T-helper 17 cell (primary cell): ENCODE measurements around the gene ZNF415. TPM values are rescaled to one million over a fixed set of nuclear protein-coding genes. Genes with fewer than 3 reads are reported as not detected.
A peak's percentile ranks its signal among the peaks of the same experiment; 100 is the strongest.

Experiments used
- ATAC-seq: fragments of 150-1000 bp; cut with Tn5 transposase; 2 replicates; pipeline ENCODE4 v1.10.0; 2021; ENCODE audit warnings: mild to moderate bottlenecking, moderate library complexity
- DNase-seq, 3 donors: peaks; one replicate each; pipeline versions ENCODE4 v3.0.0 to v3.0.0-alpha.2; 2020 to 2021
- H3K9me3 ChIP-seq: one replicate; pipeline ENCODE4 v1.7.0; 2013; ENCODE audit warnings: low read length, mild to moderate bottlenecking; ENCODE audit not compliant: control insufficient read depth, poor library complexity, severe bottlenecking
- H3K27ac Mint-ChIP-seq: one replicate; pipeline ENCODE4 v1.8.0; 2022; ENCODE audit warnings: mild to moderate bottlenecking, moderate library complexity, mixed read lengths
- H3K27me3 Mint-ChIP-seq: one replicate; pipeline ENCODE4 v1.8.0; 2022; ENCODE audit warnings: mixed read lengths
- H3K36me3 Mint-ChIP-seq: one replicate; pipeline ENCODE4 v1.8.0; 2022; ENCODE audit warnings: low read depth, mixed read lengths
- H3K4me1 Mint-ChIP-seq: one replicate; pipeline ENCODE4 v1.8.0; 2022; ENCODE audit warnings: mild to moderate bottlenecking, mixed read lengths
- H3K4me3 Mint-ChIP-seq: one replicate; pipeline ENCODE4 v1.8.0; 2022; ENCODE audit warnings: mild to moderate bottlenecking, moderate library complexity, mixed read lengths
- total RNA-seq, 4 donors: library from RNA in 2 of 4; stranded (reverse) in 2 of 4; gene quantifications; one replicate each; pipeline ENCODE4 v1.2.3 and lab custom pipeline; 2022 to 2026

ZNF415 gene
- under 1 TPM in 1 of 2 donors, not detected in 1; 0.62 TPM for total RNA-seq
- total RNA-seq (lab: John Stamatoyannopoulos, UW) = 0.08 to 0.23 reads per million in 2 donors

DNA sequence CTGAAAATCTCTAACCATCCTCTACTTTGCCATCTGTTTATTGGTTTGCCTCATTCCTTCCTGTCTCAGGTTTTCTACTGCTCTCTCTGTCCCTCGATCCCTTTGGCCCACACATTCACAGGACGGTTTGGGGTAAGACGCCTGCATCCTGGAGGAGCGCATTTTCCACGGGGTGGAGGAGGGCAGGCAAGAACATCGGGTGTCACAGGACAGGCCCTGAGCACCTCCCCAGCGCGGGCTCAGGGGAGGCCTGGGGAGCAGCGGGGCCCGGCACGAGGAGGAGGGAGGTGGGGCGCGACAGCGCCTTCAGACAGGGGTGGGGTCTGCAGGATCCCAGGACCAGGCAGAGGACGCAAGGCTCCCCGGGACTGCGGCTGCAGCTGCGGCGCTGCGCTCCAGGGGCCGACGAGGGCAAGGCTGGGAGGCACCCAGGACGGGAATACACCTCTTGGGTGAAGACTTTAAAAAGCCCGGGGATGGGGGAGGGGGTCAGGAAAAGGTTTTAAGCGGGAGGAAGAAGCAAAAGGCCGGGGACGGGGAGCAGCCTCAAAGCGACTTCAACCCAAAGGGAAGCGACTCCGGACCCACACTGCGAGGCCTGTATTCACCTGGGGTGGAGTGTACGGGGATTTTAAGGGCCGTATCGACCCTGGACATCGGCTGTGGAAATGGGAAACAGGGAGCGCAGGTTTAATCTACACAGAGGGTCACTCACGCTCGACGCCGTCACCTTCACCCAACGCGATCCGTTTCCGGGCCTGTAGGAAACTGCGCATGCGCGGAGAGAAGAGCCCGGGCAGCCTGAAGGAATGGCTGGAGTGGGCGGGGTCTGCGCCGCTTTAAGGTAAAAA lies at the start of gene ZNF415:
ZNF415 (minus strand) TSS at position 770 of the 851 bp plus-strand sequence. CDS start 10,234 bp downstream, outside the sequence.
- DNase-seq (peak in 1 of 3 donors; percentile 15), ATAC-seq (peak; percentile 53)
- no peaks in the 10 kb centered on the region for H3K9me3 ChIP-seq
- Mint-ChIP-seq H3K27me3 (no peaks in the 10 kb centered on the region), H3K4me3 (peak within 1 kb of the TSS; percentile 25), H3K4me1 (no peaks in the 10 kb centered on the region), H3K27ac (no peak within 1 kb of the TSS), H3K36me3 (peaks cover 4% of the 10 kb centered on the region)

GRCh38 chr19:53182202-53182601 lies 49.5 kb upstream of the ZNF415 start:
- no peaks in the 10 kb centered on the region for H3K9me3 ChIP-seq
- Mint-ChIP-seq H3K4me3 (no peak overlapping the region), H3K4me1 (no peaks in the 10 kb centered on the region), H3K27me3 (no peaks in the 10 kb centered on the region), H3K36me3 (peaks cover 4% of the 10 kb centered on the region), H3K27ac (no peak overlapping the region)
- DNase-seq (no peak), ATAC-seq (no peak)

GRCh38 chr19:53177986-53178385 lies 45.3 kb upstream of the ZNF415 start:
- DNase-seq (no peak), ATAC-seq (no peak)
- Mint-ChIP-seq H3K4me1 (no peaks in the 10 kb centered on the region), H3K36me3 (peaks cover 2% of the 10 kb centered on the region), H3K27me3 (no peaks in the 10 kb centered on the region), H3K27ac (no peak overlapping the region), H3K4me3 (no peak overlapping the region)
- H3K9me3 ChIP-seq = no peaks in the 10 kb centered on the region

- H3K4me3 Mint-ChIP-seq = no peak overlapping the region
- H3K9me3 ChIP-seq = no peaks in the 10 kb centered on the region
- no peak overlapping the region for H3K27ac Mint-ChIP-seq
- DNase-seq (no peak), ATAC-seq (no peak)
- no peaks in the 10 kb centered on the region for H3K27me3 Mint-ChIP-seq
- H3K4me1 Mint-ChIP-seq = no peaks in the 10 kb centered on the region
- H3K36me3 Mint-ChIP-seq = peaks cover 2% of the 10 kb centered on the region
Observed at GRCh38 chr19:53172889-53173288, 40.2 kb upstream of the ZNF415 start.

DNA sequence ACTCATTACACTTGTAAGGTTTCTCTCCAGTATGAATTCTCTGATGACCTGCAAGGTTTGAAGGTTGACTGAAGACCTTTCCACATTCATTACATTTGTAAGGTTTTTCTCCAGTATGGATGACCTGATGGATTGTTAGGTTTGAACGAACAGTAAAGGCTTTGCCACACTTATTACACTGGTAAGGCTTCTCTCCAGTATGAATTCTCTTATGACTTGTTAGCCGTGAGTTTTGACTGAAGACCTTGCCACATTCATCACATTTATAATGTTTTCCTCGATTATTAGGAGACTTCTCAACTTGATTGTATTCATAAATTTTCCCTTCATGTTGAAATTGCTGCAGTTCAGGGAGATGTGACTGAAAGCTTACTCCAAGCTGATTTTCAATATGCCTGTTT lies 33.0 kb upstream of the ZNF415 start:
- DNase-seq (no peak), ATAC-seq (no peak)
- H3K36me3 Mint-ChIP-seq = no peaks in the 10 kb centered on the region
- no peak overlapping the region for H3K27ac Mint-ChIP-seq
- H3K9me3 ChIP-seq = peaks cover 7% of the 10 kb centered on the region
- no peaks in the 10 kb centered on the region for H3K4me1 Mint-ChIP-seq
- no peak overlapping the region for H3K4me3 Mint-ChIP-seq
- H3K27me3 Mint-ChIP-seq = no peaks in the 10 kb centered on the region

GRCh38 chr19:53161123-53161522 lies 28.4 kb upstream of the ZNF415 start:
- Mint-ChIP-seq H3K4me1 (peaks cover 3% of the 10 kb centered on the region), H3K36me3 (no peaks in the 10 kb centered on the region), H3K27ac (no peak overlapping the region), H3K4me3 (no peak overlapping the region), H3K27me3 (no peaks in the 10 kb centered on the region)
- no peak for ATAC-seq
- peaks cover 6% of the 10 kb centered on the region for H3K9me3 ChIP-seq
- no peak for DNase-seq

GRCh38 chr19:53160350-53160749 lies 27.6 kb upstream of the ZNF415 start:
- Mint-ChIP-seq H3K27me3 (no peaks in the 10 kb centered on the region), H3K4me3 (no peak overlapping the region), H3K4me1 (peaks cover 3% of the 10 kb centered on the region), H3K27ac (no peak overlapping the region), H3K36me3 (no peaks in the 10 kb centered on the region)
- H3K9me3 ChIP-seq = peaks cover 3% of the 10 kb centered on the region
- ATAC-seq = no peak
- DNase-seq = no peak

- Mint-ChIP-seq H3K36me3 (peaks cover 2% of the 10 kb centered on the region), H3K27me3 (no peaks in the 10 kb centered on the region), H3K4me3 (peak overlapping the region; percentile 9), H3K27ac (peak overlapping the region; percentile 6), H3K4me1 (peaks cover 3% of the 10 kb centered on the region)
- ATAC-seq (peak; percentile 47), DNase-seq (peak; percentile 9 to 17 (median 16))
- H3K9me3 ChIP-seq = peaks cover 3% of the 10 kb centered on the region
Observed at GRCh38 chr19:53158119-53158656, 25.5 kb upstream of the ZNF415 start.

DNA sequence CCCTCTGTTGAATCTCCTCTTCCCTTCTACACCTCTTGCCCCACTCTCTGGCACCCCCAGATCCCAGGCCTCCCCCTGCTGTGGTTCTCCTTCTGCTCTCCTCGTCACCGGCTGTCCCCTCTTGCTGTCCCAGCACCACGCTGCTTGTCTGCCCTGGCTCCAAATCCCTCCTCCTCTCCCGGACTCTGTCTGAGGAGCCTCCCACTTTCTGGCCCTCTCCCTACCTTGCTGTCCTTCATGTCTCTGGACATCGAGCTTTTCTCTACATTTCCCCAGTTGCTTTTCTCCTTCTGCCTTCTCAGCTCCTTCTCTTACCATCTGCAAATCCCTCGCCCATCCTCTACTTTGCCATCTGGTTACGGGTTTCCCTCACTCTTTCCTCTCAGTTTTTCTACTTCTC lies 24.9 kb upstream of the ZNF415 start:
- H3K9me3 ChIP-seq = peaks cover 3% of the 10 kb centered on the region
- Mint-ChIP-seq H3K4me1 (peaks cover 3% of the 10 kb centered on the region), H3K27me3 (no peaks in the 10 kb centered on the region), H3K36me3 (peaks cover 2% of the 10 kb centered on the region), H3K4me3 (peak overlapping the region; percentile 9), H3K27ac (no peak overlapping the region)
- ATAC-seq (no peak), DNase-seq (no peak)

DNA sequence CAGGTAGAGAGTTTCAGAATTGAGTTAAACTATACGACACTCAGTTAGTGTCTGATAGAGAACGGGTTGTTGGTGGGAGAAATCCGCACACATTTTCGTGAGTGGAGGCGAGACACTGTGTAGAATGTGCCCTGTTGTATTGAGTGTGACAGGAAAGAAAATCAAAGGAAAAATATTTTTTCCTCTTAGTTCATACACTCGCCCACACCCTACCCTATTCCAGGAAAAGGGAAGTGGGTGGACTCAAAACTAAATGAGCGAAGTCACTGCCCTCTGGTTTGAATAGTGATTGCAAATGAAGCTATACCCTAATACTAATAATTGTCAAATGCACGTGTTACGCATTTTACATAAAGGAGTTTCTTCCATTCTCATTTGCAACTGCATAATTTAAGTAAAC lies 24.1 kb upstream of the ZNF415 start:
- H3K9me3 ChIP-seq = peaks cover 3% of the 10 kb centered on the region

DNA sequence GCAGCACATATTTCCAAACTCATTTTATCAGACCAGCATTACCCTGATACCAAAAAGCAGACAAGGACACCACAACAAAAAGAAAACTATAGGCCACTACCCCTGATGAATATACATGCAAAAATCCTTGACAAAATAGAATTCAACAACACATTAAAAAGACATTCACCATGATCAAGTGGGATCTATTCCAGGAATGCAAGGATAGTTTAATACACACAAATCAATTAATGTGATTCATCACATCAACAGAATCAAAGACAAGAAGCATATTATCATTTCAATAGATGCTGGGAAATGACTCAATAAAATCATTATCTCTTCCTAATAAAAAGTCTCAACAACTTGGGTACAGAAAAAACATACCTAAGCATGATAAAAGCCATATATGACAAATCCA lies 14.9 kb upstream of the ZNF415 start:
- H3K4me1 Mint-ChIP-seq = no peaks in the 10 kb centered on the region
- no peak for DNase-seq
- H3K9me3 ChIP-seq = peaks cover 23% of the 10 kb centered on the region
- H3K27me3 Mint-ChIP-seq = no peaks in the 10 kb centered on the region
- H3K4me3 Mint-ChIP-seq = no peak overlapping the region
- H3K36me3 Mint-ChIP-seq = peaks cover 3% of the 10 kb centered on the region
- no peak overlapping the region for H3K27ac Mint-ChIP-seq
- no peak for ATAC-seq

More for the DNA sequence above, 24.1 kb upstream of the ZNF415 start:
- Mint-ChIP-seq H3K4me1 (peaks cover 3% of the 10 kb centered on the region), H3K36me3 (peaks cover 2% of the 10 kb centered on the region), H3K27me3 (no peaks in the 10 kb centered on the region), H3K4me3 (peak overlapping the region; percentile 9), H3K27ac (no peak overlapping the region)
- DNase-seq (no peak), ATAC-seq (no peak)

DNA sequence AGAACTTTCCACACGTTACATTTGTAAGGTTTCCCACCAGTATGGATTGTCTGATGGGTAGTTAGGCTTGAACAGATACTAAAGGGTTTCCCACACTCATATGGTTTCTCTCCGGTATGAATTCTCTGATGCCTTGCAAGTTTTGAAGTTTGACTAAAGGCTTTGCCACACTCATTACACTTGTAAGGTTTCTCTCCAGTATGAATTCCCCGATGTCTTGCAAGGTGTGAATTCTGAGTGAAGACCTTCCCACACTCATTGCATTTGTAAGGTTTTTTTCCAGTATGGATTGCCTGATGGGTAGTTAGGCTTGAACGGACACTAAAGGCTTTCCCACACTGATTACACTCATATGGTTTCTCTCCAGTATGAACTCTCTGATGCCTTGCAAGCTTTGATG lies 7.6 kb upstream of the ZNF415 start:
- Mint-ChIP-seq H3K27ac (no peak overlapping the region), H3K36me3 (no peaks in the 10 kb centered on the region), H3K4me1 (no peaks in the 10 kb centered on the region), H3K4me3 (no peak overlapping the region), H3K27me3 (no peaks in the 10 kb centered on the region)
- peaks cover 34% of the 10 kb centered on the region for H3K9me3 ChIP-seq
- ATAC-seq (no peak), DNase-seq (no peak)

DNA sequence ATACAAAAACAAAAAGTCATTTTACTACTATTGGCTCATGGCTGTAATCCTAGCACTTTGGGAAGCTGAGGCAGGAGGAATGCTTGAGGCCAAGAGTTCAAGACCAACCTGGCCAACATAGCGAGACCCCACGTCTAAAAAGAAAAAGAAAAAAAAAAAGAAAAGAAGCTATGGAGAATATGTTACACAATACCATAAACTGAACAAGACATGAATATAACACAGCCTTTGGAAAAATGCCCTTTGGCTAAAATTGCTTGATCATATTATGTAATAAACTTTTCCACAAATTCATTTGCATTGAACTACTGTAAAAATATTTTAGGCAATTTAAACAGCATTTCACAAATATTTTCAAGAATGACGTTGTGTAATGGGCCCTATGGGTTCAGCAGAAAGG lies 3.7 kb upstream of the ZNF415 start:
- DNase-seq = no peak
- no peaks in the 10 kb centered on the region for H3K4me1 Mint-ChIP-seq
- H3K9me3 ChIP-seq = peaks cover 17% of the 10 kb centered on the region
- peaks cover 4% of the 10 kb centered on the region for H3K36me3 Mint-ChIP-seq
- H3K27me3 Mint-ChIP-seq = no peaks in the 10 kb centered on the region
- no peak overlapping the region for H3K27ac Mint-ChIP-seq
- H3K4me3 Mint-ChIP-seq = no peak overlapping the region
- no peak for ATAC-seq

DNA sequence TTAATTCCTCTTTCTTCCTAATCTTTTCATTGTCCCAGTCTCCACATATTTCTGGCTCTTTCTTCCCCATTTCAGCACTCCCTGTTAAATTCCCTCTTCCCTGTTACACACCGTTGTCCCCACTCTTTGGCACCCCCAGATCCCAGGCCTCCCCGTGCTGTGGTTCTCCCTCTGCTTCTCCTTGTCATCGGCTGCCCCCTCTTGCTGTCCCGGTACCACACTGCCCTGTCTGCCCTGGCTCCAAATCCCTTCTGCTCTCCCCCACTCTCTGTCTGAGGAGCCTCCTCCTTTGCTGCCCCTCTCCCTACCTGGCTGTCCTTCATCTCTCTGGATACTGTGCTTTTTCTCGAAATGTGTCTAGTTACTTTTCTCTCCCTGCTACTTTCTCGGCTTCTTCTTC lies 983 bp downstream of the ZNF415 start:
- H3K9me3 ChIP-seq = no peaks in the 10 kb centered on the region
- peak overlapping the region; percentile 25 for H3K4me3 Mint-ChIP-seq
- peaks cover 4% of the 10 kb centered on the region for H3K36me3 Mint-ChIP-seq
- DNase-seq (no peak), ATAC-seq (no peak)
- H3K4me1 Mint-ChIP-seq = no peaks in the 10 kb centered on the region
- no peaks in the 10 kb centered on the region for H3K27me3 Mint-ChIP-seq
- no peak overlapping the region for H3K27ac Mint-ChIP-seq
